Measurements from ENCODE around the gene ZNF438. TPM values are rescaled to one million over a fixed set of nuclear protein-coding genes. Genes with fewer than 3 reads are reported as not detected.
A peak's percentile ranks its signal among the peaks of the same experiment; 100 is the strongest.

The ZNF438 gene
- total RNA-seq, 6 experiments from 2014 or later = 3.0 to 4.6 (median 3.9) TPM

- peak; percentile 19 for DNase-seq
- no peaks in the 10 kb centered on the region for H3K36me3 Mint-ChIP-seq (ENCODE audit: low read depth)
- TF ChIP-seq CTCF (IDR thresholded peaks at IDR 0.05) = no peak
- H3K9me3 Mint-ChIP-seq = no peaks in the 10 kb centered on the region
- H3K4me3 Mint-ChIP-seq = peak overlapping the region; percentile 87
- peaks cover 51% of the 10 kb centered on the region for H3K4me1 Mint-ChIP-seq (ENCODE audit: low read depth)
- peaks cover 2% of the 10 kb centered on the region; the same call in 1 of the 2 replicates for H3K27me3 Mint-ChIP-seq (ENCODE audit: insufficient read depth)
- H3K27ac Mint-ChIP-seq = peak overlapping the region; percentile 93
Observed at GRCh38 chr10:30819341-30820181, 212.1 kb downstream of the ZNF438 start.

- Mint-ChIP-seq H3K4me1 (ENCODE audit: low read depth) (peaks cover 58% of the 10 kb centered on the region), H3K9me3 (no peaks in the 10 kb centered on the region), H3K36me3 (ENCODE audit: low read depth) (no peaks in the 10 kb centered on the region), H3K27ac (peak overlapping the region; percentile 93), H3K27me3 (ENCODE audit: insufficient read depth) (peaks cover 2% of the 10 kb centered on the region; the same call in 1 of the 2 replicates), H3K4me3 (peak overlapping the region; percentile 87; the same call in 1 of the 2 replicates)
- no peak for DNase-seq
- TF ChIP-seq CTCF (IDR thresholded peaks at IDR 0.05) = no peak
Observed at GRCh38 chr10:30818854-30819253, 212.8 kb downstream of the ZNF438 start.

GRCh38 chr10:30818010-30818660 lies 213.5 kb downstream of the ZNF438 start:
- DNase-seq = no peak
- Mint-ChIP-seq H3K9me3 (no peaks in the 10 kb centered on the region), H3K36me3 (ENCODE audit: low read depth) (no peaks in the 10 kb centered on the region), H3K4me1 (ENCODE audit: low read depth) (peaks cover 65% of the 10 kb centered on the region), H3K27me3 (ENCODE audit: insufficient read depth) (peaks cover 2% of the 10 kb centered on the region; the same call in 1 of the 2 replicates), H3K27ac (no peak overlapping the region), H3K4me3 (no peak overlapping the region)
- no peak for TF ChIP-seq CTCF (IDR thresholded peaks at IDR 0.05)

- Mint-ChIP-seq H3K9me3 (no peaks in the 10 kb centered on the region), H3K4me1 (ENCODE audit: low read depth) (peaks cover 71% of the 10 kb centered on the region), H3K27me3 (ENCODE audit: insufficient read depth) (peaks cover 2% of the 10 kb centered on the region; the same call in 1 of the 2 replicates), H3K27ac (no peak overlapping the region), H3K4me3 (no peak overlapping the region), H3K36me3 (ENCODE audit: low read depth) (no peaks in the 10 kb centered on the region)
- TF ChIP-seq CTCF (IDR thresholded peaks at IDR 0.05) = no peak
- DNase-seq = no peak
Observed at GRCh38 chr10:30817541-30817940, 214.1 kb downstream of the ZNF438 start.

- Mint-ChIP-seq H3K4me3 (no peak overlapping the region), H3K9me3 (no peaks in the 10 kb centered on the region), H3K27me3 (ENCODE audit: insufficient read depth) (peaks cover 2% of the 10 kb centered on the region; the same call in 1 of the 2 replicates), H3K27ac (no peak overlapping the region), H3K36me3 (ENCODE audit: low read depth) (no peaks in the 10 kb centered on the region), H3K4me1 (ENCODE audit: low read depth) (peaks cover 76% of the 10 kb centered on the region)
- no peak for TF ChIP-seq CTCF (IDR thresholded peaks at IDR 0.05)
- no peak for DNase-seq
Observed at GRCh38 chr10:30816820-30817171, 214.9 kb downstream of the ZNF438 start.

Data from HFFc6 (cell line).